Fibroblast of the aortic adventitia (primary cell): Measurements from ENCODE around the gene MKNK2. TPM values are rescaled to one million over a fixed set of nuclear protein-coding genes. Genes with fewer than 3 reads are reported as not detected.

Experiments
- DNase-seq: peaks from one replicate; pipeline ENCODE4 v3.0.0-alpha.2; 2010; ENCODE audit warnings: low read depth
- H3K4me3 ChIP-seq: 2 replicates; pipeline ENCODE4 v1.5.1; 2011; ENCODE audit warnings: low read depth, mild to moderate bottlenecking, control low read depth, low read length, moderate library complexity
- total RNA-seq: library from RNA; depleted of rRNA; stranded (reverse); fragments of >200 nt; gene quantifications from 2 replicates; pipeline ENCODE4 v1.2.3, GENCODE V29; 2012; ENCODE audit warnings: low replicate concordance
- TF ChIP-seq, protein P1 (sequence below): IDR thresholded peaks from 2 replicates; pipeline ENCODE4 v1.5.1; 2011; ENCODE audit warnings: mild to moderate bottlenecking, low read length, control low read depth, inconsistent platforms; ENCODE audit not compliant: insufficient read depth

The MKNK2 gene
- total RNA-seq, 1 donor: 84.3 TPM

GRCh38 chr19:2016041-2016807, 34.8 kb downstream of the MKNK2 start:
- TF ChIP-seq, protein P1, sequence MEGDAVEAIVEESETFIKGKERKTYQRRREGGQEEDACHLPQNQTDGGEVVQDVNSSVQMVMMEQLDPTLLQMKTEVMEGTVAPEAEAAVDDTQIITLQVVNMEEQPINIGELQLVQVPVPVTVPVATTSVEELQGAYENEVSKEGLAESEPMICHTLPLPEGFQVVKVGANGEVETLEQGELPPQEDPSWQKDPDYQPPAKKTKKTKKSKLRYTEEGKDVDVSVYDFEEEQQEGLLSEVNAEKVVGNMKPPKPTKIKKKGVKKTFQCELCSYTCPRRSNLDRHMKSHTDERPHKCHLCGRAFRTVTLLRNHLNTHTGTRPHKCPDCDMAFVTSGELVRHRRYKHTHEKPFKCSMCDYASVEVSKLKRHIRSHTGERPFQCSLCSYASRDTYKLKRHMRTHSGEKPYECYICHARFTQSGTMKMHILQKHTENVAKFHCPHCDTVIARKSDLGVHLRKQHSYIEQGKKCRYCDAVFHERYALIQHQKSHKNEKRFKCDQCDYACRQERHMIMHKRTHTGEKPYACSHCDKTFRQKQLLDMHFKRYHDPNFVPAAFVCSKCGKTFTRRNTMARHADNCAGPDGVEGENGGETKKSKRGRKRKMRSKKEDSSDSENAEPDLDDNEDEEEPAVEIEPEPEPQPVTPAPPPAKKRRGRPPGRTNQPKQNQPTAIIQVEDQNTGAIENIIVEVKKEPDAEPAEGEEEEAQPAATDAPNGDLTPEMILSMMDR: no peak
- peak; percentile 89 for DNase-seq
- peak overlapping the region; percentile 69 for H3K4me3 ChIP-seq

DNA sequence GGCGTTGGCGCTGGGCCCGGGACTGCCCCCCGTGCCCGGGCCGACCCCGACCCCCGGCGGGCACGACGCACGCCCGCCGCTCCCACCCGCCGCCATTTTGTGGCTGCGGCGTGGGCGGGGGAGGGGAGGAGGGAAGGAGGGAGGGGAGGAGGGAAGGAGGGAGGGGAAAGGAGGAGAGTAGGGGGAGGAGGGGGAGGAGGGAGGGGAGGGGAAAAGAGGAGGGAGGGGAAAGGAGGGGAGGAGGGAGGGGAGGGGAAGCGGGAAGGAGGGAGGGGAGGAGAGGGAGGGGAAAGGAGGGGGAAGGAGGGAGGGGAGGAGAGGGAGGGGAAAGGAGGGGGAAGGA, 35.5 kb downstream of the MKNK2 start, which contains the start of gene BTBD2:
BTBD2 (minus strand) TSS at position 107 of the 343 bp plus-strand sequence; CDS start at position 96, 11 bp downstream.
- peak; percentile 93 for DNase-seq
- TF ChIP-seq, protein P1: no peak

GRCh38 chr19:2014731-2015607, 36.1 kb downstream of the MKNK2 start:
- peak overlapping the region; percentile 81 for H3K4me3 ChIP-seq
- TF ChIP-seq, protein P1: no peak
- no peak for DNase-seq

More for the DNA sequence above, 35.5 kb downstream of the MKNK2 start, which contains the start of gene BTBD2:
- H3K4me3 ChIP-seq: peak within 1 kb of the TSS; percentile 81

- TF ChIP-seq, protein P1: no peak
- H3K4me3 ChIP-seq: peak overlapping the region; percentile 81
- DNase-seq: no peak
Measured at GRCh38 chr19:2014131-2014571, 36.9 kb downstream of the MKNK2 start.

DNA sequence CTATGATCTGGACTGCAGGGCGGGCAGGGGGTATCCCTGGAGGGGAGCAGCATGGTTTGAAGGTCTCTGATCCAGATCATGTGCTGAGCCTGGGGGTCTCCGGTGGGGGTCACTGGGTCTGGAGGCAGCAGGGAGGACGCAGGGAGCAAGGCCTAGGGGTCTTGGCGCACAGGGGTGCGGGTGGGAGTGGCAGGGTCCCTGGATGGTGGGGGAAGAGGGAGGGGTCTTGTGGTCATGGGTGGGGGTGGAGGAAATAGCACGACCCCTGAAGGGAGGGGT, 37.4 kb downstream of the MKNK2 start:
- H3K4me3 ChIP-seq: no peak overlapping the region
- no peak for DNase-seq
- TF ChIP-seq, protein P1: no peak

DNA sequence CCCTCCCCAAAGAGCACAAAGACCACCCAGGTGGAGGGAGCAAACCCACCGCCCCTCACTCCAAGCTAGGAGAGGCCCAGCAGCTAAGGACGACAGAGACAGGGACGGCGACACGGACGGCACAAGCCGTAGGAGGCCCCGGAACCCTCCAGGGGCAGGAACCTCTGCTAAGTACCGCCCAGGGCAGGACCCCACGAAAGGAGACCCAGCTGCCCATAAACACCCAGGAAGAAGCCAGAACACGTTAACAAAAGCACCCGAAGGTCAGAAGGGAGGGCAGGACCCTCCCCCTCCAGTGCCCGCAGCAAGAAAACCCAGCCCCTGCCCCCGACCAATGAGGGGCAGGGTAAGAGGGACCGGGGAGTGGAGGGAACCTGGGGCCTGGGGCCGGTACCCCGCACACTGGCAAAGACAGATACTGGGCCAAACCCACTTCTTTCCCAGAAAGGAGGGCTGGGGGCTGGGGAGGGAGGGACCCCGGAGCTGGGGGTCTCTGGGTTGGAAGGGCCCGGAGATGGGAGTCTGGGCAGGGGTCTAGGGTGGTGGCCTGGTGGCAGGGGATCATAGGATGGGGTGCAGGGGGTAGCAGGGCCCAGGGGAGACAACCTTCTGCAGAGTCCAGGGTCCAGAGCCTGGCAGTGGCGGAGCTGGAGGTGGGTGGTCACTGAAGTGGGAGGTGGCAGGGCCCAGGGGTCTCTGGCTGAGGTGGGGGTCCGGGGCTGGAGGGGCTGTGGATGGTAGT, 37.9 kb downstream of the MKNK2 start:
- H3K4me3 ChIP-seq: no peak overlapping the region

More for the DNA sequence above, 37.9 kb downstream of the MKNK2 start:
- TF ChIP-seq, protein P1: no peak
- DNase-seq: no peak
